Activated CD4-positive, alpha-beta T cell treated with anti-CD3 and anti-CD28 coated beads, Interleukin-2, amount 50 U/mL, for 4 hours (primary cell): ENCODE measurements around the gene ASPHD2.

Source experiments
- DNase-seq, 2 experiments: peaks; one replicate each; pipeline ENCODE4 v3.0.0-alpha.2; 2020

ASPHD2 gene

GRCh38 chr22:26479043-26479791 lies 50.2 kb downstream of the ASPHD2 start:
- DNase-seq: no peak

DNA sequence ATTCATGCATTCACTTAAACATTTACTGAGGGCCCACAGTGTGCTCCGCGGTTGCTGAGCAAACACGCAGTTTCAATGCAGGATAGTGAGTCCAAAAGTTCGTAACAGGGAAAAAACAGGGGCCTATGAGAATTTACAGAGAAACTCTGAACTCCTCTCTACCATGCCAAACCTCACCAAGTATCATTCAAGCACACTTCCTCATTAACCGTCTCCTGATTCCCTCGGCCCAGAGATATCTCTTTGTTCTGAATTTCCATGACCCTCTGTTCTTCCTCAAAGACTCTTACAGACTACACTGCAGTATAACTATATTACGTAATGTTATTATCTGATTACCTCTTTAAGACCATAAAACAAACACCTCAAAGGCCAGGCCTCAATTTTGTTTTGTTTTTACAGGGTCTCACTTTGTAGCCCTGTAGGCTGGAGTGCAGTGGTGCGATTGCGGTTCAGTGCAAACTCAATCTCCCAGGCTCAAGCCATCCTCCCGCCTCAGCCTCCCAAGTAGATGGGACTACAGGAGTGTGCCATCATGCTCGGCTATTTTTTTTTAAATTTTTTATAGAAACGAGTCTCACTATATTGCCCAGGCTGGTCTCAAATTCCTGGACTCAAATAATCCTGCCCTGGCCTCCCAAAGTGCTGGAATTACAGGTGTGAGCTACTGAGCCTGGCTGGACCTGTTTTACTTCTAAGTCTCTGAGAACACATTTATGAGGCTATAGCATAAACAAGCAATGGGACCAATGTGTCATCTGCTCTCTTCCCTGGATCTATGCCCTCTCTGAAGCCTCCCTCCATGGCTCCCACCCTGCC lies 50.9 kb downstream of the ASPHD2 start:
- DNase-seq: no peak

DNA sequence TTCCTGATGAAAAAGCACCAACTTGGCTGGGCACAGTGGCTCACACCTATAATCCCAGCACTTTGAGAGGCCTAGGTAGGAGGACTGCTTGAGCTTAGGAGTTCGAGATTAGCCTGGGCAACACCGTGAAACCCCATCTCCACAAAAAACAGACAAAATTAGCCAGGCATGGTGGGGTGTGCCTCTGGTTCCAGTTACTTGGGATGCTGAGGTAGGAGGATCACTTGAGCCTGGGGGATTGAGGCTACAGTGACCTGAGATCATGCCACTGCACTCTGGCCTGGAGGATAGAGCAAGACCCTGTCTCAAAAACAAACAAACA lies 51.5 kb downstream of the ASPHD2 start:
- no peak for DNase-seq

- no peak for DNase-seq
These were observed 52.1 kb downstream of the ASPHD2 start for GRCh38 chr22:26481112-26481693.

- DNase-seq: no peak
These were observed 52.6 kb downstream of the ASPHD2 start for GRCh38 chr22:26481694-26482093.

DNA sequence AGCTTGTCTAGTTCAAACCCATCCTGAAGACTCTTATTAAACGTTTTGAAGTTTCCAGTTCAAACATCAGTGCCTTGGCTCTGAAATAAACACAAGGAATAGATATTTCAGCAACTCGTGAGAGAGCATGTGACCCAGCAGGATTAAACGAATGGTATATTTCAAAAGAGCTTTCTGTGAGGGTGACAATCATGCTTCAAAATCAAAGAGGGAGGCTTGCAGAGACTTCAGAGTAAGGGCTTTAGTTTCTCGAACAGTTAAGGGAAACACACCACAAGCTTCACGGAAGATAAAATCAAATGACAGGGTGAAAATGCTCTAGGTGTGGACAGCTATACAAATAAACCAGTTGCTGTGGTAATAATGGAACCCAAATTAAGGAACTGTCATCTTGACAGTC lies 53.1 kb downstream of the ASPHD2 start:
- DNase-seq: no peak

DNA sequence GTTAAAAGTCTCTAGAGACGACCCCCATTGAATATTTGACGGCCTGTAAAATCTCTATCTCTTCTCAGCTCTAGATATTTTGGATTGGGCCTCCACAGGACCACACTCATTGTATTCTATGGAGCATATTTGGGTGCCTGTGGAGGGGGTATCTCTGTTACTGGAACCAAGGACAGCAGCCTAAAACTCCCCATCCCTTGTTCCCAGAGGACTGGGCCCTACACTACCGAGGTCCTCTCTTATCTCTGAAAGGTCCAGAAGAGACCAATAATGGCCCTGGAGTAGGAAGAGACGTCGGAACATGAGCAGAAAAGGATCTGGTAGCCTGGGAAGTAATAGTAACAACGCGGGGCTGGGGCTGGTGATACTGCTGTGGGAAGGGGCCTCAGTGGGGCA lies 54.0 kb downstream of the ASPHD2 start:
- DNase-seq: no peak

GRCh38 chr22:26483439-26484359 lies 54.6 kb downstream of the ASPHD2 start, which contains the start of the genes HPS4 and SRRD:
Gene HPS4 (minus strand): TSS chr22:26483783. CDS start chr22:26481762, 2,021 bp downstream.
Gene SRRD (plus strand): TSS chr22:26483877. CDS start chr22:26483891, 14 bp downstream.
- peak; percentile 87 to 89 for DNase-seq

- no peak for DNase-seq
These were observed 55.3 kb downstream of the ASPHD2 start for GRCh38 chr22:26484360-26484706.

GRCh38 chr22:26485013-26485412 lies 56.0 kb downstream of the ASPHD2 start:
- no peak for DNase-seq

GRCh38 chr22:26485806-26486390 lies 56.8 kb downstream of the ASPHD2 start:
- no peak for DNase-seq

- no peak for DNase-seq
These were observed 57.3 kb downstream of the ASPHD2 start for GRCh38 chr22:26486394-26486793.

GRCh38 chr22:26487996-26488395 lies 58.9 kb downstream of the ASPHD2 start:
- no peak for DNase-seq

DNA sequence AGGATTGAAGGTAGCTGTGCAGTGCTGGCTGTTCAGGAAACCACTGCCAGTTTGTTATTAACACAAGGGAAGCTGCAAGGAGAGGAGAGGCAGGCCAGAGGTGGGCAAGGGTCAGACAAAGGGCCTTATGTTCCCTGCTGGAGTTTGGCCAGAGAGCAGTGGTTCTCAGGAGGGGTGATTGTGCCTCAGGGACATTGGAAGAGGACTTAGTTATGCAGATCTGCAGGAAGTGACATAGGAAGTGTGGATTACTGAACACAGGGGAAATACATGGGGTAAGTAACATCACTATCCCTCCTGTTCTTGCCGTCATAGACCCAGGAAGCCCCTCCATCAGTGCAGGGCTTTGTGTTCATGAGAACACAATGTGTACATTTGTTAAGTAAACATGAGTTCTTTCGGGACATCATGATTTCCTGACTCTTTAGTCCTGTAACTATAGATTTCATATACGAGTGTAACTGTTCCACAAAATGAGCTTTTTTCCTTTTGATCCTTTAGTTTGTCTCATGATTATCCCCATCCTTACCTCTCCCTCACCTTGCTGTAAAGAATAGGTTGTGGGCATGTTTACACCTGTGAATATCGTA lies 60.5 kb downstream of the ASPHD2 start:
- no peak for DNase-seq

GRCh38 chr22:26492220-26492619 lies 63.2 kb downstream of the ASPHD2 start:
- DNase-seq: no peak

- no peak for DNase-seq
These were observed 65.4 kb downstream of the ASPHD2 start for GRCh38 chr22:26494506-26494905.
